LoVo (cell line): ENCODE results near the gene KRT15.
A peak's percentile ranks its signal among the peaks of the same experiment; 100 is the strongest.
"Not testable (repeated sequence)": the region's sequence is repeated elsewhere in the genome, so short reads cannot be mapped to it uniquely, and the experiment has no call there.

Experiments used
- DNase-seq: peaks from one replicate; pipeline ENCODE4 v3.0.0-alpha.2; 2016; ENCODE audit warnings: low spot score

The KRT15 gene

GRCh38 chr17:41544491-41544892 lies 25.8 kb upstream of the KRT15 start:
- peak; percentile 85 for DNase-seq

DNA sequence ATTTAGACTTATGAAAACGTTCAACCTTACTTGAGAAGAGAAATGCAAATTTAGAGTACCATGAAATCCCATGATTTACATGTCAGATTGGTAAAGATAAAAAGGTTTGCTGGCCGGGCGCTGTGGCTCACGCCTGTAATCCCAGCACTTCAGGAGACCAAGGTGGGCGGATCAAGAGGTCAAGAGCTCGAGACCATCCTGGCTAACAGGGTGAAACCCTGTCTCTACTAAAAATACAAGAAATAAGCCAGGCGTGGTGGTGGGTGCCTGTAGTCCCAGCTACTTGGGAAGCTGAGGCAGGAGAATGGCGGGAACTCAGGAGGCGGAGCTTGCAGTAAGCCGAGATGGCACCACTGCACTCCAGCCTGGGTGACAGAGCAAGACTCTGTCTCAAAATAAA lies 24.1 kb upstream of the KRT15 start:
- not testable (repeated sequence) for DNase-seq

- no peak for DNase-seq
Measured at GRCh38 chr17:41542357-41542756, 23.7 kb upstream of the KRT15 start.

DNA sequence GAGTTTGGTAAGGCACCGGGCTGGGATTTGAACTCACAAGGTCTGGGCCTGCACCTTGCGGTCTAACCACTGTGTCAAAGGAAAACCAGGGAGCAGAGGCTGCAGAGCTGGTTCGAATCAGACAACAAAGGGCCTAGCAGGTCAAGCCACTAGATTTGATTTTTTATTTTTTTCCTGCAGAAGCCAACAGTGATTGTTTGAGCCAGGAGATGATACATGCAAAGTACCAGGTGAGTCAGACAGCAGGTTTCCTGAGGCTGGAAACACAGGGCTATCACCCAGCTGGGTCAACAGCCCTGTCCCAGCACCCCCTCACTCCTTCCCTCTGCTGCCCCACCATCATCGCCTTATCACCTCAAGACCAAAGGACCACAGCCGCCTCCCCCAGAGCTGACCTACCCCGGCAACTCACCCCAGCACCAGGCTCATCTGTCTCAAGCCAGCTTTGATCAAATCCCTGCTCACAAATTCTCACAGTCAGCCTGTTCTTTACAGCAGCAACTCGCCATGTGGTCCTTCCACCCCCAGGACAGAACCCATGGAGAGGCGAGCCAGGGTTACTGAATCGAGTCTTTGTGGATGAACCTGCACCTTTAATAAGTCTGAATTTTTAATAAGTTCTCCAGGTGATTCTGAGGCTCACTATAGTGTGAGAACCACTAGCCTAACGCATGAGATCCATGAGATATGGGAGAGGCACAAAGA lies 22.4 kb upstream of the KRT15 start:
- DNase-seq: no peak

- no peak for DNase-seq
Measured at GRCh38 chr17:41539979-41540701, 21.4 kb upstream of the KRT15 start.

GRCh38 chr17:41539071-41539492 lies 20.4 kb upstream of the KRT15 start:
- no peak for DNase-seq

DNA sequence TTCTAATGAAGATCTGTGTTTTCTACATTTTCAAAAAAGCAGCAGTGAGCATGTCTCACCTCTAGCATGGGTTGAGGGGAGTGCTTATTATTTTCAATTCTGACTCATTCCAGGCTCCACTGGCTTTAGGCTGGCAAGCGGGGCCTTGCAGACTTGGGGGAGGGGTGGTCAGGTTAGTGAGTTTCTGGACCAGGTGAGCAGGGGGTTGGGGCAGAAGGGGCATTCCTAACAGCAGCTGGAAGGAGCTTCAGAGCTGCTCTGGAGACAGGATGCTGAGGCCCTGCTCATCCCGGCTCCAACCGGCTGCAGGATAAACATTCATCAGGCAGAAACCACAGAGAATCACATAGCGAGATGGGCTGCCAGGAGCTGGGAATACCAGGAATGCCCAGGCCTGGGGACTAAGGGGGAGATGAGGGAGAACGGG lies 19.9 kb upstream of the KRT15 start:
- DNase-seq: no peak

- DNase-seq: no peak
Measured at GRCh38 chr17:41537990-41538389, 19.3 kb upstream of the KRT15 start.

GRCh38 chr17:41537614-41537954 lies 18.9 kb upstream of the KRT15 start:
- DNase-seq: no peak

DNA sequence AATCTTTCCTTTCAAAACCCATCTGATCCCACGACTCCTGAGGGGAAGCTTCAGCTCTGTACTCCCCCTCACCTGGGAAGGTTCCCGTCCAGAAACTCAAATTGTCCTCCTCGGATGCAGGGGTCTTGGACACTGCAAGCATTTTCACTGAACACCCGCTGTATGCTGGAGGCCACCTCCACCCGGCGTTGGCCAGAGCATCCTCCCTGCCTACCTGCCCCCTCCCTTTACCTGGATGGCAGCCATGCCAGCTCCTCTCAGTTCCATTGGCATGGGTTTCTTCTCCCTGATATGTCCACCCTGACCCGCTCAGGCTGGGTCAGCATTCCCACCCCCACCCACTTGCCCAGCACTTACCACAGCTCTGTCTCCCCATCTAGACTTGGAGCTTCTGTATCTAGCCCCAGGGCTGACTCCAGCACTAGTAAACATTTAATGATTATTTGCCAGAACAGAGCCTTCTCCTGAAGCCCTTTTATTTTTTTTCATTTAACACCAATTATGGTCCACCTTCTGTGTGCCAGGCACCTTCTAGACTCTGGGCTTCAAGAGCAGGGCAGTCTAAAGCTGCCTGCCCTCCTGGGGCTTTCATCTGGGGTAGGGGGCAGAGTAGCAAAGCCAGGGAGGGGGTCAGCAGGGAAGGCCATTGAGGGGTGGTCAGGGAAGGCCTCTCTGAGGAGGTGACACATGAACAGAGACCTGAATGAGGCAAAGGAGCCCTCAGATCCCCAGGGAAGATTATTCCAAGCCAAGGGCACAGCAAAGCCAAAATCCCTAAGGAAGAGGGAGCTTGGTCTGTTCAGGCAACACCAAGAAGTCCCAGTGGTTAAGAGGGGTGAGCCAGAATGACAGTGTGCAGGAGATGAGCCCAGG lies 18.3 kb upstream of the KRT15 start:
- DNase-seq: no peak

- no peak for DNase-seq
Measured at GRCh38 chr17:41535764-41536481, 17.2 kb upstream of the KRT15 start.

DNA sequence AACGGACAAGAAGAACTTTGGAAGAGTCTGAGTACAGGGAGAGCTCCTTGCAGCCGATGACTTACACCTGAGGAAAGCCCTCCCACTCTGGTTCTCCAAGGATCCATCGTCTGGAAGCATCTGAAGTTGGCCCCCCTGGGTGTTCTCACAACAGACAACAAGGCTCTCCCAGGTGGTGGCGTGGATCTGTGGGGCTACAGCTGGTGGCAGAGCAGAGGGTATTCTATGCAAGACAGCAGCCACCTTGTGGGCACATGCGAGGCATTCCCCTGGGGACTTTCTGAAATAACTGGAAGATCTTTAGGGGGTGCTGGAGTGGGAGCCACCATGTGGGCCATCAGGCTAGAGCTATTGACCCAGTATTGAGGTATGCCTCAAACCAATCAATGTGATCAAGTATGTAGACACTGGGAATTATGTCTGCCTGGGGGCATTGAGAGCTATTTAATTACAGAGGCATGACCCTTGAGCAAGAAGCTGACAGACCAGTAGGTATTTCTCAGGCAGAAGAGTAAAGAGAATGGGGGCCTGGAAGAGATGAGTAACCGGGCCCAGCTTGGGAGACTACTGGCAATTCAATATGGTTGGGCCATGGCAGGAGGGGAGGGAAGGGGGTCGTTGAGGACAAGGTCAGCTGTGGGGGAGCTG lies 16.3 kb upstream of the KRT15 start:
- no peak for DNase-seq

DNA sequence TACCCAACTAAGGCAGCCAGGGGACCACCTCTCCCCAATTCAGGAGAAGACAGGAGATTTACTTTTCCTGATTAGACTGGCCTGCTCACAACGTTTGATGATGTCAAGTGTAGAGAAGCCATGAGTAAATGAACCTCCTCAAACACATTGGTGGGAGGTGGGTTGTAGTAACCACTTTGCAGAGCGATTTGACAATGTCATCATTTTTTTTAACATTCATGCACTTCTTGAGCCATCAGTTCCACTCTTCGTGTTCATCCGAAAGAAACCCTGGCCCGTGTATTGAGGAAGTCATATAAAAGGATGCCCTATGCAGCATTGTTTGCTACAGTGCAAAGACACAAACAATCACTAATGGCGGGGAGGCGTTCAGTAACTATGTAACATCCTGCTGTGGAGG lies 14.9 kb upstream of the KRT15 start:
- no peak for DNase-seq

GRCh38 chr17:41532947-41533570 lies 14.4 kb upstream of the KRT15 start:
- no peak for DNase-seq

DNA sequence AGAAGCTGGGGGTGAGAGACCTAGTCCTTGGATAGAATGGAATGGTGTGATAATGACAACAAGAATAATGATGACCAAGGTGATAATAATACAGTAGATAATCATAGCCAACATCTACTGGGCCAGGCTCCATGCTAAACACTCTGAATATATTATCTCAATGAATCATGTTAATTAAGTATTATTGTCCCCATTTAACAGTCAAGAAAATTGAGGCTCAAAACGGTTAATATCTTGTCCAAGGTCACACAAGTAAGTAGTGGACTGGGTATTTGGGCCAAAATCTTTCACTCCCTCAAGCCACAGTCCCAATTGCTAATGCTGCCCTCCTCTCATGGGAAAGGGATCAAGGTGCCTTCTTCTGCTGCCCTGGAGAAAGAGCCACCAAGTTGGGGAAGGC lies 13.3 kb upstream of the KRT15 start:
- DNase-seq: no peak

DNA sequence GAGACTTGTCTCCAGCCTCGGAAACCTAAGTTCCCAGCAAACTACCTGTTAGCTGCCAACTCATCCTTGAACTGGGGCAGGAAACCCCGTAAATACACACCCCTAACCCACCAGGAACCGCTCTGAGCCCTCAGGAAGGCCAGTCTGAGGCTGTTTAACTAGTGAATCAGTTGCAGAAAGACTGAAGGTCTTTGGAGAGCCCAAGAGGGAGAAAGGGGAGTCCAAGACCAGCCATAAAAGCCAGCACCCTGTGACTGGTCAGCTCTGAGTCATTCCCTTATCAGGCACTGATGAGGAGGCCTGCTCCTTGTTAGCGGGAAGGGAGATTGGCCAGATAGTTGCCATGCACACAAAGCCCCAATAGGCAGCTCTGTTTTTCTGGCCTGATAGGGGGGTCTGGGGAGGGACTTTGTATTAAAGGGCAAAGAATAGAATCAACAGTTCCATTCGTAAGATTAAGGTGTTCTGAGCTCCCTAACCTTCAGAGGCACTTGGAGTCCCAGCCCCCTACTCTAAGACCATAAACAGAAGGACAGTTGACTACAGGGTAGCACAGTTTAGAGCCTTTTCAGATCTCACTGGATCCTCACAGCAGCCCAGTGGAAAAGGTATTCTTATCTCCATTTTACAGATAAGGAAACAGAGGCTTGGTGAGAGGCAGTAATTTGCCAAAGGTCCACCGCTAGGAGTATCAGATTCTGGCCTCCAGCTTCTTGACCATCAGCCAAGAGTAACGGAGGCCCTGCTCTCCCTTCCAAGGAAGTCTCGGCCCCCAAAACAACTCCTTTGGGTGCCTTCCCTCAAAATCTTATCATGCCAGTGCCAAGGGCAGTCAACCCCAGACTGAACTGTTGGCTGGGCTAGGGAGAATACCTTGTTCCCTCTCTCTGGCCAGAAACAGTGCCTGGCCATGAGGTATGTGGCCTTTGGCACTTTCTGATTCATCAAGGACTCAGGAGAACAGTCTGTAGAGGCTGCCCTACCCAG lies 11.7 kb upstream of the KRT15 start:
- peak; percentile 94 for DNase-seq

DNA sequence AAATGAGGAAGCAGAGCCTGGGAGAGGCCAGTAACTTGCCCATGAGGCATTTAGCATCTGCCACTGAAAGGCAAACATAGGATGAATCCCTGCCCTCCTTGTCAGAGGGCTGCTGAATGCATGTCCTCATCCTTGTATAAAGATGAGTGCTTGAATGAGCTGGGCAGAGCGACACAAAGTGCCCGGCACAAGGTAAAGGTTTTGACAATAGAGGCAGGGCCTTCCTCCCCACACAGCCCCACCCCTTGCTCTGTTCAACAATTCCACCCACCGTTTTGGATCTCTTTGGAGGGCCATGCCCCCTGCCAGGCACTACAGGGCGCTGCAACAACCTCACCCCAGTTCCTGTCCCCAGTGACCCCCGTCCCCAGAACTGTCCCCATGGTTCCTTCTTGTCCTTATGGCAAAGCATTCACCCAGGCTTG lies 10.8 kb upstream of the KRT15 start:
- DNase-seq: no peak

DNA sequence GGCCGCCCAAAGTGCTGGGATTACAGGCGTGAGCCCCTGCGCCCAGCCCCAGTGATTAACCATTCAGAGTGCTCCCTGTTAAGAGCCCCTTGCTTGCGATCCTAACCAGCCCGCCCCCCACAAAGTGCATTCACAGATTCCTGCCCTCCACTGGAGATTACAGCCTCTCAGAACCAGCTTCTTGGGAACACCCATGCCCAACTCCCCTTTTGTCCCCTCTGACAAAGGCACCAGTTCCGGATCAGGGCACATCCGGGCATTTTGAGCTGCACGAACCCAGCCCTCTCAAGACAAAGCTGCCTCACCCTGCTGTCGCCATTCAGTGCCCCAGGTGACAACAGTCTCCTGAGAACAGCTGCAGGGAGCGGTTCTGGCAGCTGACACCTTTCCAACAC lies 10.3 kb upstream of the KRT15 start:
- DNase-seq: peak; percentile 58

DNA sequence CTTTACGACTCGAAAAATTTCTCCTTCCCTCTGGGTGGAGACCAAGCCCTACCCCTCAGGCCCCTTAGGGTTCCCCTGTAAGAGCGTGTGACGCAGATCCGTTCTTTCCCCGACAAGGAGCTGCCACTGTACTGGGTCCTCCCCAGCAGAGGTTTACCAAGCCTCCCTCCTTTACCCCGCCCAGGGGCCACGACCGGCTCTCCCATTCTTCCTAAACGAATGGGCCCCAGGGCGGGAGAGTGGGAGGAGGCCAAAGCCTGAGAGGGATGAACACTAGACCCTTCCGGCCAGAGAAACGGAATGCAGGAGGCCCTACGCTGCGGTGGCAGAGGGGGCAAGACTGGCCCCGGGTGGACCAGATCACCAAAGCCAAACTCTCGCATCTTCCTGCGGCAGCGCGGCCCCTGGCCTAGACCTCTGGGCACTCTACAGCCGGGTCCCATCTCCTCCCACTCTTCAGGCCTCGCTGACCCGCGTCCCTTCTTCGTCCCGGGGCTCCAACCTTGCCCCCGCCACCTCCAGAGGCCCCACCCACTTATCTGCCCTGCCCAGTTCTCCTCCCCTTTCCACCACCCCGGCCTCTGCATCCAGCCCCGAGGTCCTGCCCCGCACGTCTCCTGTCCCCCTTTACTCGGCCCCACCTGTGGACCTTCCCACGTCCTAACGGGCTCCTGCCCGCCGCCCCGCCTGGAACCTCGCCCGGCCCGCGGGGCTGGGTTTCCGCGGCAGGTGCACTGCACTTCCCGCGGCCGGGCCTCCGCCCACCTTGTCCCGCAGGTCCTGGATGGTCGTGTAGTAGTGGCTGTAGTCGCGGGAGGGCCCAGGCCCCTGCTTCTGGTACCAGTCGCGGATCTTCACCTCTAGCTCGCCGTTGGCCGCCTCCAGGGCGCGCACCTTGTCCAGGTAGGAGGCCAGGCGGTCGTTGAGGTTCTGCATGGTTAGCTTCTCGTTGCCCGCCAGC lies 8.7 kb upstream of the KRT15 start:
- DNase-seq: peak; percentile 29
